ENCODE measurements around the gene ATP6V0A4.
A peak's percentile ranks its signal among the peaks of the same experiment; 100 is the strongest.
"Not testable (repeated sequence)": the region's sequence is repeated elsewhere in the genome, so short reads cannot be mapped to it uniquely, and the experiment has no call there.

ATP6V0A4 gene

DNA sequence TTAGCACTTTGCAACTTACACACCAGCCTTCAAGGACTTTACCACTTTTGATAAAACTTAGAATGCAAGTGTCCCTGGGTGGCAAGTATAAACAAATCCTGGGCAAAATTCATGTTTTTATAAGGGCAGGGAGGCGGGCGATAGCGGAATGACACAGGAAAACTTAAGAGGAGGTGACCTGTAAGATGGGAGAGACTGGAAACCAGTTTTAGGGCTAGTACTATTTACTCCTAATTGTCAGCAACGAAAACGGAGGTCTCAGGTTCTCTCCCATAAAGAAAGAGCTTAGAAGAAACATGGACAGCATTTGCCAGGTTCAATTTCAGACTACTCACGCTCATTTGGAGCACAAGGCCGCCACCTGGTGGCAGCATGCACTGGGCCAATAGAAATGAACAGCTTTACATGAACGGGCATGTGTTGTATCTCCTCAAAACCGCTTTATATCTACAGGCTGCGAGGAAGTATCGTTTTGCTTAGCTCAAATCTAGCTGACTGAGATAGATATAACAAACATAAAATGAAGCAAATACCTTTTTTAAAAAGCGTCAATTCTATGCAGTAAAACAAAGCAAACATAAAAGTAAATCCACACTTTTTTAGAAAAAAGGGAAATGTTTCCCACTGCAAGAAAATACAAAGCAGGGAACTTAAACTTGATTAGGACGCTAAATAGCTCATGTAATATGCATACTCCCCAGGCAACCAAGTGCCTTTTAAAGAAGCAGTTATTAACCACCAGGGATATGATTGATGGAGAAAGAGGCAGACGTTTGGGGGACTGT lies 59.3 kb downstream of the ATP6V0A4 start:
- no peak overlapping the region for H3K27ac ChIP-seq (ENCODE audit: low read depth, low read length)
- H3K27me3 ChIP-seq (ENCODE audit: control insufficient read depth in 1 of 2, insufficient read depth in 2 of 2, low read length in 2 of 2) = no peaks in the 10 kb centered on the region
- H3K4me3 ChIP-seq (ENCODE audit: low read depth in 1 of 2, low read length in 2 of 2) = no peak overlapping the region
- no peaks in the 10 kb centered on the region for H3K36me3 ChIP-seq (ENCODE audit: control insufficient read depth in 1 of 2, insufficient read depth in 2 of 2, low read length in 2 of 2)
- no peaks in the 10 kb centered on the region for H3K9me3 ChIP-seq (ENCODE audit: control insufficient read depth in 1 of 2, low read length in 2 of 2)
- peaks cover 0 to 4% of the 10 kb centered on the region in 2 donors for H3K4me1 ChIP-seq (ENCODE audit: control insufficient read depth in 1 of 2, insufficient read depth in 2 of 2, low read length in 2 of 2)
- H3K9ac ChIP-seq (ENCODE audit: low read depth in 1 of 2, low read length in 2 of 2) = no peak overlapping the region

DNA sequence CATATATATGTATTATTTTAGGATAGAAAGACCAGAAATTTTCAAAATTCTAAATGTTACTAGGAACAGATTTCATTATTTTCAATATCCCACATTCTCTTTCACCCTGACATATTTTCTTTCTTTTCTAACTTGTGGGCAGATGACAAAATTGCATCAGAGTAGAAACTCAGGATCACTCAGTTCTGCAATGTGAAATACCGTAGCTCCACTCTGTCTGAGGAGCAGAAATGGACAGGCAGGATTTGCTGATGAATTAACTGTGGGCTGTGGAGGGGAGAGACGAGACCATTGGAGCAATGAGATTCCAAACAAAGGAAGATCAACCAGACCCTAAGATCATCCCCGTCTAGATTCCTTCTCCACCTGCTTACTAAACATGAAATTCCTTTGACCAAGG lies 59.9 kb downstream of the ATP6V0A4 start:
- no peaks in the 10 kb centered on the region for H3K27me3 ChIP-seq (ENCODE audit: control insufficient read depth in 1 of 2, insufficient read depth in 2 of 2, low read length in 2 of 2)
- no peak overlapping the region for H3K9ac ChIP-seq (ENCODE audit: low read depth in 1 of 2, low read length in 2 of 2)
- no peaks in the 10 kb centered on the region for H3K9me3 ChIP-seq (ENCODE audit: control insufficient read depth in 1 of 2, low read length in 2 of 2)
- no peak overlapping the region for H3K27ac ChIP-seq (ENCODE audit: low read depth, low read length)
- H3K4me1 ChIP-seq (ENCODE audit: control insufficient read depth in 1 of 2, insufficient read depth in 2 of 2, low read length in 2 of 2) = peaks cover 0 to 4% of the 10 kb centered on the region in 2 donors
- no peaks in the 10 kb centered on the region for H3K36me3 ChIP-seq (ENCODE audit: control insufficient read depth in 1 of 2, insufficient read depth in 2 of 2, low read length in 2 of 2)
- H3K4me3 ChIP-seq (ENCODE audit: low read depth in 1 of 2, low read length in 2 of 2) = no peak overlapping the region

DNA sequence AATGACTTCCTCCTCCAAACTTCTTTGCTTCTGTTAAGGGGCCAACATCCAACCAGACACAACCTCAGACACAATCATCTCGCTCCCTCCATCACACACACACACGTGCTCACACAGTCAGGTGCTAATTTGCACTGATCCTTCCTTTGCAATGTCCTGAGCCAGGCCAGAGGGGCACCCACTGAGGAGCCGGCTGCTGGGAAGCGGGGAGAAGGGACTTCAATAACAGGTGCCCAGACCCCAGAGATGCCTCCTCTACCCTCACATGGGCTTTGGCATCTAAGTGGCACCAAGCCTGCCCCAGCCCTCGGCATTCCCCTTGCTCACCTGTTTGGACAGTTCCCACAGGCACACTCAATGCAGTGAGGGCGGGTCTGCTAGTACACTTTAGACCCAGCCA lies 62.6 kb downstream of the ATP6V0A4 start:
- Histone ChIP-seq H3K36me3 (ENCODE audit: control insufficient read depth in 1 of 2, insufficient read depth in 2 of 2, low read length in 2 of 2) (no peaks in the 10 kb centered on the region), H3K4me1 (ENCODE audit: control insufficient read depth in 1 of 2, insufficient read depth in 2 of 2, low read length in 2 of 2) (peaks cover 0 to 4% of the 10 kb centered on the region in 2 donors), H3K9ac (ENCODE audit: low read depth in 1 of 2, low read length in 2 of 2) (no peak overlapping the region), H3K27me3 (ENCODE audit: control insufficient read depth in 1 of 2, insufficient read depth in 2 of 2, low read length in 2 of 2) (no peaks in the 10 kb centered on the region), H3K4me3 (ENCODE audit: low read depth in 1 of 2, low read length in 2 of 2) (no peak overlapping the region), H3K27ac (ENCODE audit: low read depth, low read length) (no peak overlapping the region), H3K9me3 (ENCODE audit: control insufficient read depth in 1 of 2, low read length in 2 of 2) (no peaks in the 10 kb centered on the region)

DNA sequence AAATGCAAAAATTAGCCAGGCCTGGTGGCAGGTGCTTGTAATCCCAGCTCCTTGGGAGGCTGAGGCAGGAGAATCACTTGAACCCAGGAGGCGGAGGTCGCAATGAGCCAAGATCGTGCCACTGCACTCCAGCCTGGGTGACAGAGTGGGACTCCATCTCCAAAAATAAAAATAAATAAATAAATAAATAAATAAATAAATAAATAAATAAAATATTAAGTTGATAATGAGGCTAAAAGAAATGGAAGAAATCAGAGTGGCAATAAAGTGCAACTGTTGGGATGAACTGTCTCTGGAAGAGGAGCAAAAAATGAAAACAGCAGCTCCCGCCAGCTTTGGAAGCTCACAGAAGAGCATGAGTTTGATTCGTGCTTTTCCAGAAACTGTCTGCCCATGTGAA lies 66.3 kb downstream of the ATP6V0A4 start:
- not testable (repeated sequence) for H3K9me3 ChIP-seq (ENCODE audit: control insufficient read depth in 1 of 2, low read length in 2 of 2); H3K27ac ChIP-seq (ENCODE audit: low read depth, low read length); H3K36me3 ChIP-seq (ENCODE audit: control insufficient read depth in 1 of 2, insufficient read depth in 2 of 2, low read length in 2 of 2); H3K27me3 ChIP-seq (ENCODE audit: control insufficient read depth in 1 of 2, insufficient read depth in 2 of 2, low read length in 2 of 2); H3K9ac ChIP-seq (ENCODE audit: low read depth in 1 of 2, low read length in 2 of 2); H3K4me3 ChIP-seq (ENCODE audit: low read depth in 1 of 2, low read length in 2 of 2); H3K4me1 ChIP-seq (ENCODE audit: control insufficient read depth in 1 of 2, insufficient read depth in 2 of 2, low read length in 2 of 2)

DNA sequence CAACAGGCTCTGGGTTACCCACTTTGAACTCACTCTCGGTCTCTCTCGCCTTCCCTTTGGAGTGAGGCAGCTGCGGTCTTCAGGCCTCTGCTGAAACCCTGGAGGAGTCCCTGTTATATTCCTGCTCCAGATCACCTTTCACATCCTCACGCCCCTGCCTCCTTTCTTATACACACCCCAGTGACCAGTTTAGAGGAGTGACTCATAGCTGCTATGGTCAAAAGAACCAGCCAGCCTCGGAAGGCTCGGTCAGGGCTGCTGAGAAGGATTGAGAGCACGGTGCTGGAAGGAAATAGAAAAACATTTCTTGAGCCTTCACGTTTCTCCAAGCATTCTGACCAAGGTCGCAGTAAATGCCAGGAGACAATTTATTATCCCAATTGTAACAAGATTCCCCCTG lies 68.6 kb downstream of the ATP6V0A4 start:
- H3K36me3 ChIP-seq (ENCODE audit: control insufficient read depth in 1 of 2, insufficient read depth in 2 of 2, low read length in 2 of 2) = no peaks in the 10 kb centered on the region
- H3K4me3 ChIP-seq (ENCODE audit: low read depth in 1 of 2, low read length in 2 of 2) = no peak overlapping the region
- no peaks in the 10 kb centered on the region for H3K27me3 ChIP-seq (ENCODE audit: control insufficient read depth in 1 of 2, insufficient read depth in 2 of 2, low read length in 2 of 2)
- no peaks in the 10 kb centered on the region for H3K4me1 ChIP-seq (ENCODE audit: control insufficient read depth in 1 of 2, insufficient read depth in 2 of 2, low read length in 2 of 2)
- no peaks in the 10 kb centered on the region for H3K9me3 ChIP-seq (ENCODE audit: control insufficient read depth in 1 of 2, low read length in 2 of 2)
- no peak overlapping the region for H3K9ac ChIP-seq (ENCODE audit: low read depth in 1 of 2, low read length in 2 of 2)
- H3K27ac ChIP-seq (ENCODE audit: low read depth, low read length) = no peak overlapping the region

DNA sequence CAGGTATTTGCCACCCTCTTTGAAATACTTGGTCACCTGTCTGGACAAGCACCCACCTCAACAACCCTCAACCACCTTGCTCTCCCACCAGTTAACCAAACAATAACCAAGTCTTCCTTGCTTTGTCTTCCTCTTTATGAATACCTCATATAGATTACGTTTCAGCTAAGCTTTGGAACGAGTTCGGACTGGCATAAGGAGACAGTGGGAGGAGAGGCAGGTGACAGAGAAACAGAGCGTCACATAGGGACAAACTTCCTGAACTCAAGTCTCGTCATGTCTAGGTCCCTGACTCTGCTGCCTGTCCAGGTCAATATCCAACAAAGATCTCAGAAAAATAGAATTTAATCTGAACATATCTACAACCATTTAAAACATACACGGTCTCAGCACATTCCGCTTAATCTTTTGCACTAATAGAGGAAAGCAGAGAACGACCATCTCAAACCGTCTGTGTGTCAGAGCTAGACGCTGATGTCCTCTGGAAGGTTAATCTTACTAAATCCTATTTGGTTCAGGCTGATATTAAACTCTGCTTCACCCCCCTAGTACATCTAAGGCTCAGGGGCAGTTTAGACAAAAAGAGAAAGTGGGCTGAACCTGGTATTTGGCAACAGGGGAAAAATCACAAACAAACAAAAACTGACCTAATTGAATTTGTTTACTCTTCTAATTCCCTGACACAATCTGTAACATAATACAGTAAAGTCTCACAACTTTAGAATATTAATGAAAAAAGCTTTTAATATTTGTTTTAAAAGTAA lies 70.5 kb downstream of the ATP6V0A4 start:
- Histone ChIP-seq H3K27me3 (ENCODE audit: control insufficient read depth in 1 of 2, insufficient read depth in 2 of 2, low read length in 2 of 2) (no peaks in the 10 kb centered on the region), H3K4me3 (ENCODE audit: low read depth in 1 of 2, low read length in 2 of 2) (peak overlapping the region in 1 of 2 donors; percentile 4), H3K36me3 (ENCODE audit: control insufficient read depth in 1 of 2, insufficient read depth in 2 of 2, low read length in 2 of 2) (no peaks in the 10 kb centered on the region), H3K4me1 (ENCODE audit: control insufficient read depth in 1 of 2, insufficient read depth in 2 of 2, low read length in 2 of 2) (no peaks in the 10 kb centered on the region), H3K9ac (ENCODE audit: low read depth in 1 of 2, low read length in 2 of 2) (no peak overlapping the region), H3K27ac (ENCODE audit: low read depth, low read length) (no peak overlapping the region), H3K9me3 (ENCODE audit: control insufficient read depth in 1 of 2, low read length in 2 of 2) (no peaks in the 10 kb centered on the region)

DNA sequence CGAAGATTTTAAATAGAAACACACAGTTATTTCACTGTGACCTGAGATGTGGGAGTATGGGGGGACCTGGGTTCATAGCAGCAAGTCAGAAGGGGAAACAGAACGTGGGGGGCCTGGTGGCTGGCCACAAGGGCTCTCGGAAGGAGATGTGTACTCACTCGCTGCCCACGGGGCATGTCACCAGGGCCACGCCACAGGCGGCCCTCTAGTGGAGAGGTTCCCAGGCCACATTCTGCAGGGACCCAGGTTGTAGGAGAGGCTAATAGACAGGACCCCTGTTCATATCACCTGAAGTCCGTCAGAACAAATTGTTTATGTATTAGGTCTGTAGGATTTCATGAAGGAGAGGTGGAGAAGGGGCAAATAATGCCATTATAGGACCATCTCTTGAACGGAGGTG lies 71.7 kb downstream of the ATP6V0A4 start:
- Histone ChIP-seq H3K27me3 (ENCODE audit: control insufficient read depth in 1 of 2, insufficient read depth in 2 of 2, low read length in 2 of 2) (no peaks in the 10 kb centered on the region), H3K4me3 (ENCODE audit: low read depth in 1 of 2, low read length in 2 of 2) (no peak overlapping the region), H3K9me3 (ENCODE audit: control insufficient read depth in 1 of 2, low read length in 2 of 2) (no peaks in the 10 kb centered on the region), H3K27ac (ENCODE audit: low read depth, low read length) (no peak overlapping the region), H3K36me3 (ENCODE audit: control insufficient read depth in 1 of 2, insufficient read depth in 2 of 2, low read length in 2 of 2) (no peaks in the 10 kb centered on the region), H3K4me1 (ENCODE audit: control insufficient read depth in 1 of 2, insufficient read depth in 2 of 2, low read length in 2 of 2) (no peaks in the 10 kb centered on the region), H3K9ac (ENCODE audit: low read depth in 1 of 2, low read length in 2 of 2) (no peak overlapping the region)

DNA sequence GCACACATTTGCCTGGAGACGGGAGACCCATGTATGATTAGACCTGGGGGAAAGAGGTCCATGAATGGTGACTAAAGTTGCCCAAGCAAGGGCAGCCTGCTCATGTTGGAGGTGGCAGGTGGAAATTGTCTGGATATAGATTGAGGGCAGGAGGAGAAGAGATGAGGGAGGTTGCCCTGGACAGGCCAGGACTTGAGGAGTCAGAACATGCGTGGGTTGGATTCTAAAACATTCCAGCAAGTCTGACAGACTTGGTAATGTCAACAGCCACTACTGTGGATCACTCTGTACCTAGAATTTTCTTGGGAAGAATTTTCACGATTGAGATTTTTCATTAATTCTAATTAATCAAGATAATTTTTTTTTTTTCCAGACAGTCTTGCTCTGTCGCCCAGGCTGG lies 77.7 kb downstream of the ATP6V0A4 start:
- Histone ChIP-seq H3K9me3 (ENCODE audit: control insufficient read depth in 1 of 2, low read length in 2 of 2) (no peaks in the 10 kb centered on the region), H3K4me1 (ENCODE audit: control insufficient read depth in 1 of 2, insufficient read depth in 2 of 2, low read length in 2 of 2) (no peaks in the 10 kb centered on the region), H3K4me3 (ENCODE audit: low read depth in 1 of 2, low read length in 2 of 2) (no peak overlapping the region), H3K9ac (ENCODE audit: low read depth in 1 of 2, low read length in 2 of 2) (no peak overlapping the region), H3K27ac (ENCODE audit: low read depth, low read length) (no peak overlapping the region), H3K27me3 (ENCODE audit: control insufficient read depth in 1 of 2, insufficient read depth in 2 of 2, low read length in 2 of 2) (no peaks in the 10 kb centered on the region), H3K36me3 (ENCODE audit: control insufficient read depth in 1 of 2, insufficient read depth in 2 of 2, low read length in 2 of 2) (no peaks in the 10 kb centered on the region)

DNA sequence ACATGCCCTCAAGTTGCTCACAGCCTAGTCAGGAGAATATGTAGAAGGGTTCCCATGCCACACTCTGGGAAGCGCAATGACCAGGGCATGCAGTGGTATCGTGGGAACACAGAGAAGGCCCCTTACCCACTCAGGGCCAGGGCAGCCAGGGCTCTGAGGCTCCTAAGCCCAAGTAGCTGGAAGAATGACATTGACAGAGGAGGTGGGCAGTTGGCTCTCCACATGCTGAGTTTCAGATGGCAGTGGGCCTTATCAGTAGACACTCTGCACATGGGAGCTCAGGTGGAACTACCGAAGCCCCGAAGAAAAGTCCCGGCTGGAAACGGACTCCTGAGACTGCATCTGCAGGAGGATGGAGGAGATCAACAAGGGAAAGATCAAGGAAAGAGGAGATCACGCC lies 81.1 kb downstream of the ATP6V0A4 start:
- H3K27ac ChIP-seq (ENCODE audit: low read depth, low read length) = no peak overlapping the region
- H3K27me3 ChIP-seq (ENCODE audit: control insufficient read depth in 1 of 2, insufficient read depth in 2 of 2, low read length in 2 of 2) = no peaks in the 10 kb centered on the region
- no peaks in the 10 kb centered on the region for H3K4me1 ChIP-seq (ENCODE audit: control insufficient read depth in 1 of 2, insufficient read depth in 2 of 2, low read length in 2 of 2)
- H3K36me3 ChIP-seq (ENCODE audit: control insufficient read depth in 1 of 2, insufficient read depth in 2 of 2, low read length in 2 of 2) = no peaks in the 10 kb centered on the region
- no peak overlapping the region for H3K4me3 ChIP-seq (ENCODE audit: low read depth in 1 of 2, low read length in 2 of 2)
- H3K9me3 ChIP-seq (ENCODE audit: control insufficient read depth in 1 of 2, low read length in 2 of 2) = no peaks in the 10 kb centered on the region
- H3K9ac ChIP-seq (ENCODE audit: low read depth in 1 of 2, low read length in 2 of 2) = no peak overlapping the region

DNA sequence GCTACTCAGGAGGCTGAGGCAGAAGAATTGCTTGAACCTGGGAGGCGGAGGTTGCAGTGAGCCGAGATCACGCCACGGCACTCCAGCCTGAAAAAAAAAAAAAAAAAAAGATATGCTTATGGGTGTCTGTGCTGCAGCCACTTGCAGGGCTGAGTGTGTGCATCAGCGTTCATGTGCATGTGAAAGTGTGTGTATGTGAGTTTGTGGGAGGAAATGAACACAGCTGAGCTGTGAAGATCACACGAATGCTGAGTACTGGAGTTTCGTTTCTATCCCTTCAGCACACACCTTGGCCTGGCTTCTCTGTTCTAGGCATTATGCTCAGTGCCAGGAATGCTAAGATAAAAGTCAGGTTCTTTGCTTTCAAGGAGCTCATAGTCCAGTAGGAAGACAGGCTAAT lies 84.8 kb downstream of the ATP6V0A4 start:
- no peak overlapping the region for H3K4me3 ChIP-seq (ENCODE audit: low read depth in 1 of 2, low read length in 2 of 2)
- no peaks in the 10 kb centered on the region for H3K4me1 ChIP-seq (ENCODE audit: control insufficient read depth in 1 of 2, insufficient read depth in 2 of 2, low read length in 2 of 2)
- no peak overlapping the region for H3K27ac ChIP-seq (ENCODE audit: low read depth, low read length)
- H3K9me3 ChIP-seq (ENCODE audit: control insufficient read depth in 1 of 2, low read length in 2 of 2) = no peaks in the 10 kb centered on the region
- H3K36me3 ChIP-seq (ENCODE audit: control insufficient read depth in 1 of 2, insufficient read depth in 2 of 2, low read length in 2 of 2) = no peaks in the 10 kb centered on the region
- no peaks in the 10 kb centered on the region for H3K27me3 ChIP-seq (ENCODE audit: control insufficient read depth in 1 of 2, insufficient read depth in 2 of 2, low read length in 2 of 2)
- H3K9ac ChIP-seq (ENCODE audit: low read depth in 1 of 2, low read length in 2 of 2) = no peak overlapping the region
